Small intestine (tissue), 7 donors: ENCODE measurements around the gene HOATZ. TPM values are rescaled to one million over a fixed set of nuclear protein-coding genes. Genes with fewer than 3 reads are reported as not detected.

ENCODE experiments used
- DNase-seq, 2 donors: peaks; one replicate each; pipeline versions ENCODE4 v3.0.0 to v3.0.0-alpha.2; 2013
- FAIRE-seq: peaks from 2 replicates; lab custom pipeline; 2012; peaks lifted over from hg19 to GRCh38; lab: Jason Lieb, UNC
- H3K27ac ChIP-seq, 3 donors: one replicate each; pipeline ENCODE4 v1.5.1; 2013; ENCODE audit warnings: low read length in 2 of 3, mild to moderate bottlenecking in 2 of 3, control low read depth in 1 of 3, inconsistent platforms in 1 of 3, low read depth in 1 of 3, moderate library complexity in 1 of 3
- H3K27me3 ChIP-seq, 3 donors: one replicate each; pipeline ENCODE4 v1.6.1; 2013; ENCODE audit warnings: low read length in 3 of 3, inconsistent platforms in 1 of 3; ENCODE audit not compliant: control insufficient read depth in 3 of 3, insufficient read depth in 3 of 3
- H3K36me3 ChIP-seq, 3 donors: one replicate each; pipeline ENCODE4 v1.6.1; 2013; ENCODE audit warnings: low read length in 3 of 3, inconsistent platforms in 1 of 3, low read depth in 1 of 3, mild to moderate bottlenecking in 1 of 3, moderate library complexity in 1 of 3; ENCODE audit not compliant: control insufficient read depth in 3 of 3, insufficient read depth in 2 of 3
- H3K4me1 ChIP-seq, 3 donors: one replicate each; pipeline ENCODE4 v1.6.1; 2013; ENCODE audit warnings: low read length in 2 of 3, inconsistent platforms in 1 of 3, low read depth in 1 of 3, mild to moderate bottlenecking in 1 of 3, moderate library complexity in 1 of 3; ENCODE audit not compliant: control insufficient read depth in 3 of 3, insufficient read depth in 2 of 3
- H3K4me3 ChIP-seq, 3 donors: one replicate each; pipeline ENCODE4 v1.5.1; 2013; ENCODE audit warnings: low read length in 3 of 3, control low read depth in 1 of 3, inconsistent platforms in 1 of 3, low read depth in 1 of 3, mild to moderate bottlenecking in 1 of 3, moderate library complexity in 1 of 3
- H3K9me3 ChIP-seq, 2 donors: one replicate each; pipeline ENCODE4 v1.6.1; 2013; ENCODE audit warnings: low read depth in 1 of 2, low read length in 1 of 2; ENCODE audit not compliant: control insufficient read depth in 2 of 2, insufficient read depth in 1 of 2
- WGBS, 3 donors: extraction: QIAGEN DNeasy Blood & Tissue Kit; methylation state at CpG; one replicate each; pipeline ENCODE4 v1.1.7; 2013; 5-methylcytosine and 5-hydroxymethylcytosine counted together
- polyA plus RNA-seq, 4 donors: library from polyadenylated mRNA; stranded (reverse) in 3 of 4; unstranded in 1 of 4; fragments of 200-250 nt in 3 of 4; fragments of 120-200 nt in 1 of 4; gene quantifications; one replicate each; pipeline versions ENCODE4 v1.2.1 to v1.2.3, GENCODE V29; 2013
- donor health status: healthy with polysubstance abuse.
- donor health status: control.
- donor health status: control.
- donor health status: Bipolar disorder and iron deficiency.
- donor health status: healthy.

HOATZ gene
- polyA plus RNA-seq, 4 donors = 0.03 TPM; not detected in 3

DNA sequence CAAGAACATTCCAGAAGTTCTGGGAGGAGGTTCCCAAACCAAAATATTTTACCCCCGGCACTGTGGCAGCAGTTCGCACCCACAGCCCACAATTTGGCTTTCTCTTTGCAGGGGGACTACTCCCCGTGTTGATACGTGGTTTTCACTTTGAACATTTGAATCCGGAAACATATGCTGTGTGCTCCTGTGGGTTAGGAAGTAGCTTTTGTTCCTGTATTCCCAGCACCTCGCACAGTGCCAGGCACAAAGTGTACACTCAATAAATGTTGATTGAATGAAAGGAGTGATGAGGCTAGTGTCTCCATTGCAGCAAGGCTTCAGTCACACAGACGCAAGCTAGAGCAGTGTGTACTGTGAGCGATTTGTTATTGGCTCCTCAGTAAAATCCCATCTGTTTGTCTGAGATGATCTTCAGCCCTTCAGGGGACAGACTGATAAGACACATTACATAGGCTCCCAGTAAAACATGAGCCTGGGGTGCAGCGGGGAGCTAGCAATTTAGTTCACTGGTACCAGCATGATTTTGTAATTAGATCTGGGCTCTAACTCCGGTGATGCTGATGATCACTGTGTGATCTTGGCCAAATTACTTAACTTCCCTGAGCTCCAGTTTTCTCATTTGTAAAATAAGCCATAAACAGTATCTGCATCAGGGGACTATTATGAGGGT, 28.2 kb downstream of the HOATZ start:
- FAIRE-seq (no peak), DNase-seq (no peak)
- H3K4me3 ChIP-seq = no peak overlapping the region
- H3K9me3 ChIP-seq = no peaks in the 10 kb centered on the region
- WGBS, 3 donors = 63 to 72% (median 66%) methylated on average over 10 of the region's 10 CpGs
- H3K4me1 ChIP-seq = peaks cover 0 to 13% (median 0%) of the 10 kb centered on the region in 3 donors
- peaks cover 0 to 2% (median 0%) of the 10 kb centered on the region in 3 donors for H3K36me3 ChIP-seq
- no peak overlapping the region for H3K27ac ChIP-seq
- peaks cover 0 to 58% (median 3%) of the 10 kb centered on the region in 3 donors for H3K27me3 ChIP-seq

- no peak overlapping the region for H3K27ac ChIP-seq
- no peaks in the 10 kb centered on the region for H3K9me3 ChIP-seq
- DNase-seq = no peak
- H3K4me1 ChIP-seq = no peaks in the 10 kb centered on the region
- 74 to 86% (median 75%) methylated on average over 2 of the region's 2 CpGs for WGBS, 3 donors
- H3K27me3 ChIP-seq = peaks cover 0 to 12% (median 0%) of the 10 kb centered on the region in 3 donors
- no peak overlapping the region for H3K4me3 ChIP-seq
- no peak for FAIRE-seq
- H3K36me3 ChIP-seq = peaks cover 0 to 2% (median 0%) of the 10 kb centered on the region in 3 donors
These were observed 33.9 kb downstream of the HOATZ start for GRCh38 chr11:111548525-111548924.

- peaks cover 0 to 7% (median 0%) of the 10 kb centered on the region in 3 donors for H3K27me3 ChIP-seq
- no peak overlapping the region for H3K4me3 ChIP-seq
- no peak overlapping the region for H3K27ac ChIP-seq
- H3K36me3 ChIP-seq = no peaks in the 10 kb centered on the region
- WGBS, 3 donors = 81 to 85% (median 82%) methylated on average over 11 of the region's 11 CpGs
- FAIRE-seq = no peak
- no peaks in the 10 kb centered on the region for H3K9me3 ChIP-seq
- no peak for DNase-seq
- no peaks in the 10 kb centered on the region for H3K4me1 ChIP-seq
These were observed 34.8 kb downstream of the HOATZ start for GRCh38 chr11:111549196-111549868.

- DNase-seq = no peak
- no peak for FAIRE-seq
- H3K27ac ChIP-seq = no peak overlapping the region
- no peaks in the 10 kb centered on the region for H3K9me3 ChIP-seq
- 53 to 67% (median 56%) methylated on average over 3 of the region's 3 CpGs for WGBS, 3 donors
- H3K36me3 ChIP-seq = no peaks in the 10 kb centered on the region
- no peaks in the 10 kb centered on the region for H3K4me1 ChIP-seq
- H3K27me3 ChIP-seq = peaks cover 0 to 5% (median 0%) of the 10 kb centered on the region in 3 donors
- H3K4me3 ChIP-seq = no peak overlapping the region
These were observed 35.3 kb downstream of the HOATZ start for GRCh38 chr11:111549869-111550203.

GRCh38 chr11:111550258-111550657, 35.7 kb downstream of the HOATZ start:
- no peaks in the 10 kb centered on the region for H3K4me1 ChIP-seq
- H3K36me3 ChIP-seq = no peaks in the 10 kb centered on the region
- 82 to 85% (median 83%) methylated on average over 2 of the region's 2 CpGs for WGBS, 3 donors
- peaks cover 0 to 3% (median 0%) of the 10 kb centered on the region in 3 donors for H3K27me3 ChIP-seq
- no peak for FAIRE-seq
- no peak for DNase-seq
- no peaks in the 10 kb centered on the region for H3K9me3 ChIP-seq
- no peak overlapping the region for H3K4me3 ChIP-seq
- no peak overlapping the region for H3K27ac ChIP-seq

GRCh38 chr11:111554532-111554931, 40.0 kb downstream of the HOATZ start:
- Histone ChIP-seq H3K9me3 (peaks cover 0 to 9% of the 10 kb centered on the region in 2 donors), H3K4me1 (no peaks in the 10 kb centered on the region), H3K36me3 (no peaks in the 10 kb centered on the region), H3K27me3 (no peaks in the 10 kb centered on the region), H3K27ac (no peak overlapping the region), H3K4me3 (no peak overlapping the region)
- no peak for FAIRE-seq
- no peak for DNase-seq

- Histone ChIP-seq H3K4me3 (no peak overlapping the region), H3K36me3 (peaks cover 0 to 4% (median 0%) of the 10 kb centered on the region in 3 donors), H3K9me3 (peaks cover 0 to 9% of the 10 kb centered on the region in 2 donors), H3K27me3 (no peaks in the 10 kb centered on the region), H3K4me1 (no peaks in the 10 kb centered on the region), H3K27ac (no peak overlapping the region)
- no peak for FAIRE-seq
- no peak for DNase-seq
These were observed 40.7 kb downstream of the HOATZ start for GRCh38 chr11:111555255-111555654.

DNA sequence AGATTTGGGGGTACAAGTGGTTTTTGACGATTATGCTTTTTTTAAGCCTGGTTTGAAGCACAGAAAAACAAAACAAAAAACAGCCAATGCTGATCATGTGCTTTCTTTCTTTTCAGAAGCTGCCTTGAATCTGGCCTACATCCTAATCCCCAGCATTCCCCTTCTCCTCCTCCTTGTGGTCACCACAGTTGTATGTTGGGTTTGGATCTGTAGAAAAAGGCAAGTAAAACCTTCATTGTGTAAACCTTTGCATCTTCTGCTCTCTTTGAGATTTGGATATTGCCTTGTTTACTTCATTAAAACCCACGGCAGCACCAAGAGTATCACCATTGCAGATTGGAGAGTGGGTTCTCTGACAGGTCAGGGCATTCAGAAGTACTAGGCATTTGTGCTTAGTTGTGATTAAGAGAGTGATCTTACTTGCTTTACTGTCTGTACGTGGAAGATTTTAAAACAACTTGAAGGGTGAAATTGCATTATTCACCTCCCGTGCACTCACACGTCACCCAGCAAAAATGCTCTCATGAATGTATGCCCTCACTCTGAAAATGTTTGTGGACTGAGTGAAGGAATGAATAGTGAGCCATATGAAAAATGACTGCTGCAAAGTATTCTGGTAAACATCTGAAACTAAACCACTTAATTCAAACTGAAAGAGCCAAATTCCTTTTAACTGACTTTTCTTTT, 43.0 kb downstream of the HOATZ start:
- DNase-seq (no peak), FAIRE-seq (no peak)
- H3K4me1 ChIP-seq = no peaks in the 10 kb centered on the region
- no peaks in the 10 kb centered on the region for H3K27me3 ChIP-seq
- H3K9me3 ChIP-seq = peaks cover 0 to 9% of the 10 kb centered on the region in 2 donors
- no peak overlapping the region for H3K4me3 ChIP-seq
- 68 to 95% (median 86%) methylated on average over 5 of the region's 5 CpGs for WGBS, 3 donors
- peak overlapping the region in 2 of 3 donors; percentile 11 to 13 for H3K27ac ChIP-seq
- peaks cover 0 to 4% (median 0%) of the 10 kb centered on the region in 3 donors for H3K36me3 ChIP-seq
